SW480 (cell line): Measurements from ENCODE around the gene NOBOX.
A peak's percentile ranks its signal among the peaks of the same experiment; 100 is the strongest.
"Not testable (repeated sequence)": the region's sequence is repeated elsewhere in the genome, so short reads cannot be mapped to it uniquely, and the experiment has no call there.

Source experiments
- DNase-seq: peaks from one replicate; pipeline ENCODE4 v3.0.0-alpha.2; 2016; ENCODE audit warnings: low spot score

NOBOX gene

DNA sequence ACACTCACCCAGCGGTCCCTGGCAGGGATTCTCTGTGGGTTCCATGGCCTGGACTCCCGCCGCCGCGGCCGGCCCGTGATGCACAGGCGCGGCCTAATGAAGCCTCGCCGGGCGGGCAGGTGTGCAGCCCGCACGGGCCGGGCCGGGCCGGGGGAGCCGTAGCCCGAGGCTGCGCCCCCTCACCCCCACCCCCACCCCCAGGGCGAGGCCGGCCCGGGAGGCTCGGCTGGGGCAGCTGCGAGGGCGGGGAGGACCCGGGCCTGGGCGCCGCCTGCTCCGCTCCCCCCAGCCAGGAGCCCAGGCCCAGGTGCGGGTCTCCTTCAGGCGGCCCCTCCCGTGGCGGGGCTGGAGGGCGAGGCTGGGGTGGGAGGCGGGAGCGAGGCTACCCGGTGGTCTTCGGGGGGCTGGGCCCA is at the start of gene NOBOX:
Gene NOBOX, minus strand, starts transcription at position 45 of the 413 bp plus-strand sequence.
- DNase-seq: no peak

DNA sequence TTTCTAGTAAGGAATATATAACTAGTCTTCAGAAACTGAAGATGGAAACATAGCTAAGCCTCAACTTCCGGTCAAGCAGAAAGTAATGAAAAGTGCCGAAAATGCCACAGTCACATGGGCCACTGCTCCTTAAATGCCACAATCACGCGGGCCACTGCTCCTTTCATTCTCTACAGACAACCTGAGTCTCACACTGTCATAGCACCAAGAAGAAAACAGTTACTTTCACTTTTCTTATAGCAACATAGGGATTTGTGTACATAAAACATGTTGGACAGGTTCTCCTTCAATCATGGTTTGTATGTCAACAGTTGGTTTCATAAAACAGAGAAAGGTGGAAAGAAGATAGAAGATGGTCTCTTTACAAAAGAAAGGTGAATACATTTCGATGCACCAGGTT is 48.6 kb upstream of the NOBOX start:
- DNase-seq: no peak

DNA sequence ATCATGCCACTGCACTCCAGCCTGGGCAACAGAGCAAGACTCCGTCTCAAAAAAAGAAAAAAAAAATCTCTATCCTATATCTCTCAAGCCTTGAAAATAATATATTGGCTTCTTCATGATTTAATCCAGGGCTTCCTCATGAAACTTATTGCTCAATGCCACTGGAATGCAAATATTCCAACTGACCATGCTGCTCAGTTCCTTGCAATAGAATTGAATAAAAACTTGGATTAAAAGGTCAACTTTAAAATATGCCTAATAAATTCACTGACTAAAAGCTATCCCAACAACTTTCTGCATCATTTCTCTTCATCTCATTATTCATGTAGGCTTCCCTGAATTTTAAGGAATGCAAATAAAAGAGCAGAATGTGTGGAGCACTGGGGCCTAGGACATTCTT is 42.1 kb upstream of the NOBOX start:
- no peak for DNase-seq

DNA sequence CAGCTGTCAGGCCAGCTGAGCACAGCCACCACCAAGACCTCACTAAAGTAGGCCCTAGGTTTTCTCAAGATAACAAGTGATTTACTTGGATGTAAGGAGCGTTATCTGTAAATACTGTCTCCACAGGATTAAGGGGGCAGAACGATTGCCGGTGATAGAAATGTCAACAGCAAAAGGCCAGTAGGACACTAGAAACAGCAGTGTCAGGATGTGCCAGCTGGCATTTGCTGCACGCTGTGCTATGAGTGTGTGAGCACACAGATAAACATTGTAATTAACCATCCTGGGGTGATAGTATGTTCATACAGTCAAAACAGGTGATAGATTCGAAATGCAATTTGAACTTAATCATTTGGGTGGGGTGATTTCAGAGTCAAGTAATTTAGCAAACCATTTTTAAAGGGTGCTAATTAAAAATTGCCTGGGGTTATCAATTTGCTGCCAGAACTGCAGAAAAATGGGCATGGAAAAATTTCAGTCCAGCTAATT is 36.3 kb upstream of the NOBOX start:
- no peak for DNase-seq

DNA sequence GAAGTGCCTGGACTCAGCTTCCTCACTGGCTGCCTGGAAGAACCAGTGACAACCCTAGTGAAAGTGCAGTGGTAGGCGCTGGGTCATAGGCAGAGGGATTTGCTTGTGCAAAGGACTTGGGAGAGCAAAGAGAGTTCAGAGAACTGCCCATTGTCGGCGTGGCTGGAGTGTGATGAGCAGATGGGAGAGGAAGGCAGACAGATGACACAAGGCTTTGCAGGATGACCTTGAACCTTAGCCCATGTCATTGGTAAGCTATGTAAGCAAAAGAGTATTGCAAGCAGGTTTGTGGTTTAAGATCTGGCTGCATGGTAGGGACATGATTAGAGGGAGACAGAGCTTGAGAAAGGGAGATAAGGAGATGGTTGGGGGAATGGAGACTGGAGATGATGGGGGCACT is 35.3 kb upstream of the NOBOX start:
- DNase-seq: no peak

DNA sequence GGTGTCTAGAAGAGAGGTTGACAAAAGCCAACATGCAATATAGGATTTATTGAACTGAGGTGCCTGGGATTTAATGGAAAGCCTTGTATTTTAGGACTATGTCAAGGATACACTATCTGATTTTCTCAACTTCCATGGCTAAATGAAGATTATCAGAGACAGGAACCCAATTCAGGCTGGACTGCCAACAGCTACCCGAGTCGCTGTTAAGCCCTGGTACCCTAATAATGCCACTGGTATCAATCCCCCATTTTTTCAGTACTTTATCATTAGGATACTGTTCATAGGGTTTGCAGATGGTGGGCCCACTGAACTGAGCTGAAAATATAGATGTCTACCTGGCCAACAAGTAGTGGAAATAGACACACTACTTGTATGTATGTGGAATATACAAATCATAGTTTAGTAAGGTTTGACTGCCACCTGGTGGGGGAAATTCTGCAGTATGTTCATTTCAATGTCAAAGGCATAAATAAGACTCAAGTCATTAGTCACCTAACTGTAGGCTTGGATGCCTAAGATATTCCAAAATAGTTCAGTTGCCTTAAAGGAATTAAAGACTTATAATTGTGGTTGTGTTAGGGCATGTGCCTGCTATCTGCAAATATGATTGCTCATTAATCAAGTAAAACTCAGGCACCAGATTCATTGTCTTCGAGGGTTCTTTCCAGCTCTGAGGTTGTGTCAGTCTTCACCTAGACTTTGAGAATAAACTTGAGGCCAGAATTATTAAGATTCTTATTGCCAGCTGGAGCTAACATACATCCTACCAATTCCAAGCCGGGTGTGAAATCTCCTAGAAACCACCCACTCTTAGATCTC is 34.1 kb upstream of the NOBOX start:
- DNase-seq: peak; percentile 61

DNA sequence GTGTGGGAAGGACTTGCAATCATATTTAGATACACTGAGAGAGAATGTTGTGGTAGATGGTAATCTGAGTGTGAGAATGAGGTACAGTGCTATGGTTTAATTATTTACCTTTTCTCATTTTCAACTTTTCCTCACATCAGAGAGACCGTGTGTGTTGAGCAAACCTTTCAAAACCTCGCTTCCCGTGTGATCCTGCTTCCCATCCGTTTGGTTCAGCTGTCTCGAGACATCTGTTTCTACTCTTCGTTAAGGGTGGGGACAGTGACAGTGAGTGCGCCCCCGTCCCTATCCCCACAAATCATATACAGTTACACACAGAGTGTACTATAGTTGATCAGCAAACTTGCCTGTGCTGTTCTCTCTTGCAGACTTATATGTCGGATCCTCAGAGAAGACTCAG is 33.0 kb upstream of the NOBOX start:
- no peak for DNase-seq

DNA sequence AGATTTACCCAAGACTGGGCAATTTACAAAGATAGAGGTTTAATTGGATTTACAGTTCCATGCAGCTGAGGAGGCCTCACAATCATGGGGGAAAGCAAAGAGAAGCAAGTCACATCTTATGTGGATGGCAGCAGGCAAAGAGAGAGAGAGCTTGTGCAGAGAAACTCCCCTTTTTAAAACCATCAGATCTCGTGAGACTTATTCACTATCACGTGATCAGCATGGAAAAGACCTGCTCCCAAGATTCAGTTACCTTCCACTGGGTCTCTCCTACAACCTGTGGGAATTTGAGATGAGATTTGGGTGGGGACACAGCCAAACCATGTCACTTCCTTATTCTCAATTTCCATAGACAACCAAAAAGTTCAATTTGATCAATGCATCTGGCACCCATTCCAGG is 24.9 kb upstream of the NOBOX start:
- no peak for DNase-seq

DNA sequence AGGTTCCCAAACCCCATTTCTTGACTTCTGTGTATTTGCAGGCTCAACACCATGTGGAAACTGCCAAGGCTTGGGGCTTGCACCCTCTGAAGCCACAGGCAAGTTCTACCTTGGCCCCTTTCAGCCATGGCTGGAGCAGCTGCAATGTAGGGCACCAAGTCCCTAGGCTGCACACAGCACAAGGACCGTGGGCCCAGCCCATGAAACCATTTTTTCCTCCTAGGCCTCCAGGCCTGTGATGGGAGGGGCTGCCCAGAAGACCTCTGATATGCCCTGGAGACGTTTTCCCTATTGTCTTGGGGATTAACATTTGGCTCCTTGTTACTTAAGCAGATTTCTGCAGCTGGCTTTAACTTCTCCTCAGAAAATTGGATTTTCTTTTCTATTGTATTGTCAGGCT is 24.0 kb upstream of the NOBOX start:
- not testable (repeated sequence) for DNase-seq

DNA sequence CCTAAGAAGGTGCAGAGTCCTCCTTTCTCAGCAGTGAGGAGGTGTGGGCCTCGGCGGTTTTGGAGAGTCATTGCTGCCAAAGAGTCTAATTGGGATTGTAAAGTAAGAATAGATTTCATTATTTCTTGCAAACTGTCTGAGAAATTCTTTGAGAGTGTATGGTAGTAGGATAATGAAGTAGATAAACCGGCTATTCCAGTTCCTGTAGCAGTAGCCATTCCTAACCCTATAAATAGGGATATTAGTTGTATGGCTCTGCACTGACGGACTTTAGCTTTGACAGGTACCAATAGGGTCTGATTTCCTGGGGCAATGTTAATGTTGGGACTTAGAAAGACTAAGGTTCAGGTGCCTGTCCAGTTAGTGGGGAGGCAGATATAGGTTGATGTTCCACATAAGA is 15.4 kb upstream of the NOBOX start:
- DNase-seq: not testable (repeated sequence)

DNA sequence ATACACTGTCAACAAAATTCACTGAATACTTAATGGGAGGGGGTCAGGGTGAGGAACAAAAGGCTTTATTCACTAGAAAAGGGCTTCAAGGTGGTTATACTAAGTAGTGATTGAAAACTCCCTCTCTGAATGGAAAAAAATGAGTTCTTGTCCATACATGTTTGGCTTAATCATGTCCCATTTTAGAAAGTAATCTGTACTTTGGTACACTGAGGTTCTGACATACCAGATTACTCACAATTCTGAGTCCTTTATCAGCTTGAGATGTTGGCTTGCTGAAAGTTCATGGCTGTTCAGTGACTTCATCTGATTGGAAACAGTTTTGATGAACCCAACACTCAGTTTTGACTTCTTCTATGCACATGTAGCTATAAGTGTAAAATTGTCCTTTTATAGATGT is 12.8 kb upstream of the NOBOX start:
- DNase-seq: no peak

DNA sequence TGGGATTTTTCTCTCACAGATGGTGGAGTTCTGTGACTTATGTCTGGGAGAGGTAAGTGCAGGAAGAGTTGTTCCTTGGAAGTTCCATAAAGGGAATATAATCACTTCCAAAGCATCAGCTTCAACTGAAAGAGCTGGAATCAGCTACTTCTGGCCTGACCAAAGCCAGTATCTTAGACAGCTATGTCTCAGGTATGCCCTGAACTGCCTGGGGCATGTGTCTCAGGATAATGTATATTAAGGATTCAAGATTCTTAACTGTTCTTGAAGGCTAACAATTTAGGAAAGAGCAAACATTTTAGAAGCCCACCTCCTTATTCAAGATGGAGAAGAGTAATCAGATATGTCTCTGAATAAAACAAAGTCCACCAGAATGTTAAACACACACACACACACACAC is 12.4 kb upstream of the NOBOX start:
- no peak for DNase-seq

DNA sequence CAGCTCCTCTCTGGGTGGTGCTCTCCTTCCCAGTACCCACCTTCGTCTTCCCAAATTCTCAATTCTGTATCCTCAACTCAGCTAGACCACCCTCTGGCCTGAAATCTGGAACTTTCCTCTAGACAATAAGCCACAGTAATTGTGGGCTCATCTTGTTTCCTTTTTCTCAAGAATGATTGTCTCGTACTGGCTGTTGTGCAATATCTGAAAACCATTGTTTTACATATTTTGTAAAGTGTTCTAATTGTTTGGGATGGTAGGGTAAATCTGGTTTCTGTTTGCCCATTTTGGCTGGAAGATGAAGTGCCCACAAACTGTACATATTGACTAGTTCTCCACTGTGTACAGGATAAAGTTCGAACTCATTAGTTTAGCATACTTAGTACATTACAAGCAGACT is 11.3 kb upstream of the NOBOX start:
- no peak for DNase-seq

DNA sequence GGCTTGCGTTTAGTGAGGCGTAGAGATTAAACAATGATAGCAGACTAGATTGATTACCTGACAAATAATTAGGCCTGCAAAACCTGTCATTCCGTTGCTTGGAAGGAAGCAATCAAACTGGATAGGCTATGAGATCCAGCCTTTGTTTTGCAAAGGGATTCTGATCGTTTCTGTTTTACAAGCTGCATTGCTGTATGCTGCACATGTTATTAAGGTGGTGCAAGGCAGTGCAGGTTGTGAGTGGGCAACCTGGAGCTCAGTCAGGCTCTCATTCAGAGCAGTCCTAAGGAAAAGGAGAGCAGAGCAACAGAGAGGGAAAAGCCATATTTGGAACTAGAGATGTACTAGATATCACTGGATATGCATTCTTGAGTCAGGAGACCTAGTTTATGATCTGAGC is 6.9 kb upstream of the NOBOX start:
- no peak for DNase-seq

DNA sequence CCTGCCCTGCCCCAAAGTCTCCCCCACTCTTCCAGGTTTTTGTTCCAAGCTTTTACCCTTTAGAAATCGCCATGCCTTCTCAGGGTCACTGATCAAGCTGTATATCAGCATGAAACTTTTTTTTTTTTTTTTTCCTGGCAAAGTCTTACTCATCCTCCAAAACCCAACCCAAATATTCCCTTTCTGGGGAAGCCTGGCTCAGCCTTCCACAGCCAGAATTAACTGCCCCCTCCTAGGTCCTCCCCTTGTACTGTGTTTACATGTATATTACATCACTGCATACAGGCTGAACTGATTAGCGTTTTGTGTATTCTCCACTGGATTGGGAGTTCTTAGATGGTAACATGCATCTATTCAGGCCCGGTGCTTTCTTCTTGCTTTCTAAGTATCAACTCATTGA is 4.6 kb upstream of the NOBOX start:
- no peak for DNase-seq

DNA sequence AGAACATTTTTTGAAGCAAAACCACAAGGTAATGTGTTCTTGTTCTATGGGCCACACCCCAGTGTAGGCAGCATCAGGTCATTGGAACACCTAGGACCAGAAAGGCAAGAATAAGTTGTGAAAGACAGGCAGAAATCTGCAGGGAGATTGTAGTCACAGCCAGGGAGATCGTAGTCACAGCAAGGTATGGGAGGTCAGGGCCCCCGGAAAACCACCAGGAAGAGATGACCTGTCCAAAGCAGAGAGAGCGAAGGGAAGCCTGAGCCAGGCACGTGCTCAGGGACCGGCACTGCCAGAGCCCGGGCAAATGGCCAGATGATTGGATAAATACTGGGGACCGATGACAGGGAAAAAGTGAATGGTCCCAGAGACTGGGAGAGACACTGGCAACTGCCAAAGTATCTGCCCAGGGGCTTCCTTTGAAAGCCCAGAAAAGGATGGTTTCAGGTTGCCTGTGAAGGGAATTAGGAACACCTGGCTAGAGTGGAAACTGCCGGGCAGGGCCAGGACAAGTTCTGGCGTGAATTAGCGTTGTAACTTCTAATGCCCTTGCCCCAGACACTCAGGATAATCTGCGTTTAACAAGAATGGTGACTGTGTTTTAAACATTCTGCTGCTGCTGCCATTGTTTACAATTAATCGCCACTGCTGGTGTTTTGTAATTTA is 3.9 kb upstream of the NOBOX start:
- no peak for DNase-seq

DNA sequence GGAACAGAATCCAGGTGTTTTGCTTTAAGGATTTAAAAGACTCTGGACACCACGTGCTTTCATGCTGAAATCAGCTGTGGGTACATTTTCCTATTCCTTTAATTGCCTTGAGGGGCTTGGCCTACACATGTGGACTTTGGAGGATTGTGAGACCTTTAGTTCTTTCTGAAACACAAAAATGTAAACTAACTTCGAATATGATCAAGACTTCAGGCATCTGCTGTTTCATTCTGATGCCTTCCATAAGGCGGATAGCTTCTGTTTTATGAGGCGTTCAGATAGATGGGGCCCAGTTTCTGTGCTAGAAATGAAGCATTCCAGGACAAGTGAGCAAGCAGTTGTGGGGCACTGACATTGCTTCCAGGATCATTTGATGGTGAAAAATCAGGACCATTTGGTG is 1.5 kb upstream of the NOBOX start:
- no peak for DNase-seq

DNA sequence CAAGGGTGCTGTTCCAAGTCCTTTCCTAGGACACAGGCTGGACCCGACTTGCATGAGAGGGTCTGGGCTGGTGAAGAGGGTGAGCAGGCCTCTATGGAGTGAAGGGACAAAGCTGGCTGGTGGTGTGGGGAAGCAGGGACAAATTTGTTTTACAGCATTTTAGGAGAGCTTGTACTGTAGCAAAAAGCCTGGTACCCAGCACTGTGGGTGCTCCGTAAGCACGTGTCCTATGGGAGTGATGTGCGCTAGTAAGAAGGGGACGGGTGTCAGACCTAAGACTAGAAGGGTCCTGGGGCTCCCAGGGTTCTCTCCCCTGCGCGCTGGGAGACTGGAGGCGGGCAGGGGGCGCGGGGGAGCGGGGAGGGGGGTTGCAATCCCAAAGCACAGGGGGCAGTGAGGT is 391 bp downstream of the NOBOX start:
- DNase-seq: no peak

DNA sequence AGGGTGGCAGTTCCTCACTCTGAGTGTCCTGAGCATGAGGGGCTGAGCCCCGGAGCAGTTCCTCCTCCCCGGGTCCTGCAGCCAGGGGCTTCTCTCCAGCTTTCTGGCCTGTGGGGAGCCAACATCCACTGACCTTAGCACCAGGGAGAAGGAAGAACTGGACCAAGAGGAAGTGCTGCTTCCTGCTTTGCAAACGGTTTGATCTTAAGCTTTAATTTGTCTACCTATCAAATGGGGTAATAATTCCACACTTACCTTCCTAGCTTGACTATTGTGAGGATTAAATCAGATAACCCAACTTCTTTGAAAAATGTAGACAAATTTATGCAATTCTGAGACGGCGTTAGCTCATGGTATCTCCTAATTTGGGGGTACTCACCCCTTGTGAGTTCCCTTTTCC is 2.0 kb downstream of the NOBOX start:
- DNase-seq: no peak

DNA sequence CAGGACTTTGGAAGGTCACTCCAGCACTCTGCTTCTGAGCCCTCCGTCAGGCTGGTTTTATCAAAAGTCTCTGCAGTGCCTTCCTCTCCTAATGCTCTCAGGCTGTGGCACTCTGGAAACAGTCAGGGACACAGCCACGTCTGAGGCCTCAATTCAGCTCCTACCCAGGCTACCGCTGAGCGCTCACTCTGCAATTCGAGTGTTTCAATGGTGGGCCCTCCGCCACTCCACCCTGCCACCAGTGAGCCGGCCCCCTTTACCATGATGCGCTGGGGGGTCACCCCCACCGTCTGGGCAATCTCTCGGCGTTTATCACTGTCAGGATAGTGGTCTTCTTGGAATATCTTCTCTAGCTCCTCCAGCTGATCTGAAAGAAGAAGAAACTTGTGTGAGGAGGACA is 3.5 kb downstream of the NOBOX start:
- no peak for DNase-seq

DNA sequence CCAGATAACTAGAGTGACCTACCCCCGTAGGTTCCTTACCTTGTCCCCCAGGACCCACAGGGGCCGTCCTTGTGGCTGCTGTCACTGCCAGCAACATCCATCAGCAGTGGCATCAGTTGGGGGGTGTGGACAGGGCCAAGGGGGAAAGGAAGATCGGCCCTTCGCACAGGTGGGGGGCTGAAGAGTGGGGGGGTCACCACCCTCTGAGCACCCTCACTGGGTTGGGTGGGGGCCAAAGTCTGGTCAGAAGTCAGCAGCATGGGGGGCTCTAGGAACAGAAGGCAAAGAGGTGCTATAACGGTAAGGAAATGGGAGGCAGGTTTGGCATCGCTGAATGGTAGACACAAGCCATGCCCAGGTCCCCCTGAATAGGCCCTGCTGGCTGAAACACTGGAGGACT is 4.6 kb downstream of the NOBOX start:
- no peak for DNase-seq

DNA sequence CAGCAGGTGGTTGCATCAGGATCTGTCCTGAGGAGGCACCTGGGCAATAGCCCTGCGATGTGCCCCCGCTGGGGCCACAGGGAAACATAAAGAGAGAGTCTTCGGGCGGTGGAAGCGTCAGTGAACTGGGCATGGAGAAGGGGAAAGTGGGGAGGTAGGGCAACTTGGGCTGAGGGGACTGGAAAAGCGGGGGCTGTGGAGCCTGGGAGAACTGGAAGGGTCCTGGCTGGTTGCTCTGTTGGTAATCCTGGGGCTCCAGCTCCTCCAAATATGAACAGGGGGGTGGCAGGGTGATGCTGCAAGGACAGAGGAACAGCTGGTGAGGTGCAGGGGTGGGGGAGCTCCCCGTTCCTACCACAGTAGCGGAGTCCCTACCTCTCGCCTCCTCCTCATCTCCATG is 5.2 kb downstream of the NOBOX start:
- DNase-seq: no peak

DNA sequence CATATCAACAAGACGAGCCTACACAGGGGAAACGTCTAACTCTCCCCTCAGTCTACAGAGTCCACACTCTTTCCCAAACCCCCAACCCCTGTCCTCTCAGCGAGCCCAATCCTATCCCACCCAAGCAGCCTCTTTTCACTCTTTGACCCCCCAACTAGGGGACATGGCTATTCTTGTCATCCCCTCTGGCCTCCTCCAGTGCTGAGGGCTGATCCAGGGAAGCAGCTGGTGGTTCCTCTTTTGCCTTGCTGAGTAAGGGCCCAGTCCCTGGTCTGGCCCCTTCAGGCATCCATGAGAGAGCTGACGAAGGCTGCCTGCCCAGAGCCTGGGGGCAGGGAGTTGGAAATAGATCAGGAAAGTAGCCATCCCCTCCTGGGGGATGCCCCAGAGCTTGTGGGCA is 6.4 kb downstream of the NOBOX start:
- no peak for DNase-seq

DNA sequence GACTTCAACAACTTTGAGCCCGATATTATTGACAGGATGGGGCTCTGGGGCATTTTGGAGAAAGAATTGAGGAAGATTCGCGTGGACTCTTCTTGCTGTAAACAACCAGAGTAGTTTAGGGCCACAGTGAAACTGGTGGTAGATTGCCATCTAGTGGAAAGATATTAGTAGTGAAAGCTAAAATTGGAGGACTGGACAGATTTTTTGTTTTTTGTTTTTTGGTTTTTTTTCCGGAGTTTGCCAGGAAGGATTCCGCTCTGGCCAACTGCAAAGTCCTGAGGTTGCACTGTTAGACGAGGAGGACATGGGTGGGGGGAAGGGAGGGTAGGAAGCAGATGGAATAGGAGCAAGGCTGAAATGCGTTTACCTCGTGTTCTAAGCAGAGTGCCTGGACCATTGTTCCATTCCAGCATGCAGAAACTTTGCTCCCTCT is 11.7 kb downstream of the NOBOX start:
- DNase-seq: peak; percentile 52
